ENCODE measurements around the gene CAMK4. TPM values are rescaled to one million over a fixed set of nuclear protein-coding genes. Genes with fewer than 3 reads are reported as not detected.

CAMK4 gene
- total RNA-seq, 1 donor from 2014 or later, result 5.0 TPM

GRCh38 chr5:111389390-111390082 lies 165.4 kb downstream of the CAMK4 start:
- TF ChIP-seq CTCF (IDR thresholded peaks at IDR 0.05) (no peak), EZH2 (IDR thresholded peaks at IDR 0.05) (no peak), EZH2phosphoT487 (IDR thresholded peaks at IDR 0.05) (no peak)
- H3K4me3 Mint-ChIP-seq, result no peak overlapping the region
- Histone ChIP-seq H3K9me3 (ENCODE audit: low read depth) (no peaks in the 10 kb centered on the region), H3K27me3 (no peaks in the 10 kb centered on the region), H3K27ac (no peak overlapping the region), H2AFZ (replicated peaks) (no peak overlapping the region), H4K20me1 (ENCODE audit: low read depth) (no peaks in the 10 kb centered on the region), H3K36me3 (no peaks in the 10 kb centered on the region), H3K9ac (no peak overlapping the region), H3K4me2 (no peak overlapping the region), H3K79me2 (ENCODE audit: low read depth) (no peaks in the 10 kb centered on the region), H3K4me1 (no peaks in the 10 kb centered on the region), H3F3A (ENCODE audit: low read depth) (no peaks in the 10 kb centered on the region), H3K4me3 (no peak overlapping the region)
- DNase-seq (ENCODE audit: low spot score), result no peak
- peaks cover 1% of the 10 kb centered on the region for H3K36me3 Mint-ChIP-seq
- no peak overlapping the region for H3K27ac Mint-ChIP-seq
- H3K27me3 Mint-ChIP-seq (ENCODE audit: insufficient read depth, low read depth), result no peaks in the 10 kb centered on the region
- H3K4me1 Mint-ChIP-seq, result peaks cover 8% of the 10 kb centered on the region
- no peaks in the 10 kb centered on the region for H3K9me3 Mint-ChIP-seq

- H3K4me1 ChIP-seq, result no peaks in the 10 kb centered on the region
- no peaks in the 10 kb centered on the region for H3K79me2 ChIP-seq (ENCODE audit: low read depth)
- no peaks in the 10 kb centered on the region for H3K27me3 ChIP-seq
- no peak overlapping the region for H2AFZ ChIP-seq (replicated peaks)
- no peaks in the 10 kb centered on the region for H3K9me3 Mint-ChIP-seq
- no peak overlapping the region for H3K27ac Mint-ChIP-seq
- H3K27ac ChIP-seq, result no peak overlapping the region
- no peak overlapping the region for H3K9ac ChIP-seq
- no peak overlapping the region for H3K4me3 ChIP-seq
- no peaks in the 10 kb centered on the region for H3K4me1 Mint-ChIP-seq
- TF ChIP-seq EZH2phosphoT487 (IDR thresholded peaks at IDR 0.05) (no peak), EZH2 (IDR thresholded peaks at IDR 0.05) (no peak), CTCF (IDR thresholded peaks at IDR 0.05) (no peak)
- no peak overlapping the region for H3K4me3 Mint-ChIP-seq
- H3K4me2 ChIP-seq, result no peak overlapping the region
- DNase-seq (ENCODE audit: low spot score), result no peak
- H3K36me3 Mint-ChIP-seq, result peaks cover 1% of the 10 kb centered on the region
- H4K20me1 ChIP-seq (ENCODE audit: low read depth), result no peaks in the 10 kb centered on the region
- no peaks in the 10 kb centered on the region for H3K36me3 ChIP-seq
- no peaks in the 10 kb centered on the region for H3K9me3 ChIP-seq (ENCODE audit: low read depth)
- no peaks in the 10 kb centered on the region for H3F3A ChIP-seq (ENCODE audit: low read depth)
- no peaks in the 10 kb centered on the region for H3K27me3 Mint-ChIP-seq (ENCODE audit: insufficient read depth, low read depth)
Measured at GRCh38 chr5:111392181-111392580, 168.0 kb downstream of the CAMK4 start.

GRCh38 chr5:111394586-111394985 lies 170.4 kb downstream of the CAMK4 start:
- Histone ChIP-seq H3K9ac (no peak overlapping the region), H2AFZ (replicated peaks) (no peak overlapping the region), H3K27me3 (no peaks in the 10 kb centered on the region), H3K4me2 (no peak overlapping the region), H3K79me2 (ENCODE audit: low read depth) (no peaks in the 10 kb centered on the region), H3K36me3 (no peaks in the 10 kb centered on the region), H3F3A (ENCODE audit: low read depth) (no peaks in the 10 kb centered on the region), H3K27ac (no peak overlapping the region), H3K4me3 (no peak overlapping the region), H3K9me3 (ENCODE audit: low read depth) (no peaks in the 10 kb centered on the region), H4K20me1 (ENCODE audit: low read depth) (no peaks in the 10 kb centered on the region), H3K4me1 (no peaks in the 10 kb centered on the region)
- H3K4me3 Mint-ChIP-seq, result no peak overlapping the region
- no peaks in the 10 kb centered on the region for H3K4me1 Mint-ChIP-seq
- TF ChIP-seq CTCF (IDR thresholded peaks at IDR 0.05) (no peak), EZH2 (IDR thresholded peaks at IDR 0.05) (no peak), EZH2phosphoT487 (IDR thresholded peaks at IDR 0.05) (no peak)
- H3K27ac Mint-ChIP-seq, result no peak overlapping the region
- no peaks in the 10 kb centered on the region for H3K27me3 Mint-ChIP-seq (ENCODE audit: insufficient read depth, low read depth)
- no peaks in the 10 kb centered on the region for H3K9me3 Mint-ChIP-seq
- DNase-seq (ENCODE audit: low spot score), result no peak
- H3K36me3 Mint-ChIP-seq, result peaks cover 1% of the 10 kb centered on the region
